HPDE6-E6E7 (cell line): Measurements from ENCODE around the gene ZMYND11.
"Not testable (repeated sequence)": the region's sequence is repeated elsewhere in the genome, so short reads cannot be mapped to it uniquely, and the experiment has no call there.

ENCODE experiments used
- DNase-seq: peaks from one replicate; pipeline ENCODE4 v3.0.0; 2011; ENCODE audit warnings: missing footprints; ENCODE audit errors: extremely low spot score

Gene ZMYND11

DNA sequence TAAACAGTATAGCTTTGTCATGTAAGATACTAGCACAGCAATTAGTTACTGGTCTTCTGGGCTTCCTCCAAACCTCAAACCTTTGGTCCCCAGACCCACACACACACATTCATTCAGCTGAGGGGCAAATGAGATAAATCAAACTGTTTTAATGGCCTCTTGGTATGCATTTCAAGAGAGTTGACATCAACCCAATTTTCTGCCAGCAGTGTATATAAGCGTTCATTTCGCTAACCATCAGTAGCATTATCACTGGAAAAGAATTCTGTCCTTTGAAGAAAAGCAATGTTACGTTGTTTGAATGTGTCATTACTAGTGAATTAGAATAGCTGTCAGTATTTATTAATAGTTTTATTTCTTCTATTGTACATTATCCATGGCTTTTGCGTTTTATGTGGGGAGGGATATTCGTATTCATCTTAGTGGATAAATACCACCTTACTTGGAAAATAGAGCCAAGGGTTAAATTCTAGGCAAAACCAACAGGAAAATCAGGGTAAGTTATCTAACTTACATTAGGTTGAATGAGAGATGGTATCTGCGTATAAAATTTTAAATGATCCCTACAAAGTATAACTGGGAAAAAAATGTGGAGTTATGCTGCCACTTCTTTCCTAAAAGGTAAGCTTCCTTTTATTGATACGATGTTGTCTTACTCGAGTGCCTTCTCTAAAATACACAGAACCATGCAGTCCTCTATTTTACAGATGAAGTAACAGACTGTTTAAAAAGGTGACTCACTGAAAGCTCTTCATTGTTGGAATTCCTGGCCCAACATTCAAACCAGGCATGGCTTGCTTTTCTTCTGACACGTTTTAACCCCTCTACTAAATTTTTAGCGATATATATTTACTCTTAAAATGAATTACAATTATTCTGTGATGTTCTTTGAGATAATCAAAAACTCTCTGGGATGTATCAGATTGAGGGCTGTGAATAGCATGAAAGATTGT is 2.0 kb upstream of the ZMYND11 start:
- no peak for DNase-seq

DNA sequence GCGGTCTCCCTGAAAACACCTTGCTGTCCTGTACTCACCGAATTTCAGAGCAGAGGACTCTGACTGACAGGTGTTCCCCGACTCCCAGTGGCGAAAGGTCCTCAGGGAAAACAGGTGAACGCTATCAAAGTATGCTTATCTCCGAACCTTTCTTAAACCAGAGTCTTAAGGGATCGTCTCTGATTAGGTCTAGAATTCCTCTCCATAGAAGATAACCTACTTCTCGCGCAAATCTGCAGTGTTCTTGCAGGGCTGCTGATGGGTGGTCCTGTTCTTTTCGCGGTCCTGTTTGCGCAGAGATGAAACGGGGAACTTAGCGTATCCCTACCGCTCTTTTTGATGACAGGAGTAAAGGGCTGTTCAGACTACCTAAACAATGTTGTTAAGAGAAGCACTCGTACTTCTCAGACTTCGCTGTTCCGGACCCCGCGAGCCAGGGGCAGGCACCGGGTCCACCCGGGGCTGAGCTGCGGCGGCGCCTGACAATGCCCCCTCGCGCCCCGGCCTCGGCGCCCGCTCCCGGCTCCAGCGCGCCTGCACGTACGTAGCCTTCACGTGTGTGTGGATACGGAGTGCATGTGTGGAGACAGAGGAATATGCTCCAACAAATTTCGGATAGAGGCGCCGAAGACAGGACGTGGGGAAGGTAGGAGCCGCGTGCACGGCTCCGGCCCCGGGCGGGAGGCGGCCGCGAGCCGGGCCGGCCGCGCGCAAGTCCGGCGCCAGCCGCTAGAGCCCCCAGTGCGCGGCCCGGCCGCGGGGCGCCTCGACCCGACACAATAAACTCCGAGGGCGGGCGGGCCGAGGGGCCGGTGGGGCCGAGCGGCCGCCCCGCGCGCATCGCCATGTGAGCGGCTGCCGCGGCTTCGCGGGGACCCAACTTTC is 766 bp upstream of the ZMYND11 start:
- no peak for DNase-seq

DNA sequence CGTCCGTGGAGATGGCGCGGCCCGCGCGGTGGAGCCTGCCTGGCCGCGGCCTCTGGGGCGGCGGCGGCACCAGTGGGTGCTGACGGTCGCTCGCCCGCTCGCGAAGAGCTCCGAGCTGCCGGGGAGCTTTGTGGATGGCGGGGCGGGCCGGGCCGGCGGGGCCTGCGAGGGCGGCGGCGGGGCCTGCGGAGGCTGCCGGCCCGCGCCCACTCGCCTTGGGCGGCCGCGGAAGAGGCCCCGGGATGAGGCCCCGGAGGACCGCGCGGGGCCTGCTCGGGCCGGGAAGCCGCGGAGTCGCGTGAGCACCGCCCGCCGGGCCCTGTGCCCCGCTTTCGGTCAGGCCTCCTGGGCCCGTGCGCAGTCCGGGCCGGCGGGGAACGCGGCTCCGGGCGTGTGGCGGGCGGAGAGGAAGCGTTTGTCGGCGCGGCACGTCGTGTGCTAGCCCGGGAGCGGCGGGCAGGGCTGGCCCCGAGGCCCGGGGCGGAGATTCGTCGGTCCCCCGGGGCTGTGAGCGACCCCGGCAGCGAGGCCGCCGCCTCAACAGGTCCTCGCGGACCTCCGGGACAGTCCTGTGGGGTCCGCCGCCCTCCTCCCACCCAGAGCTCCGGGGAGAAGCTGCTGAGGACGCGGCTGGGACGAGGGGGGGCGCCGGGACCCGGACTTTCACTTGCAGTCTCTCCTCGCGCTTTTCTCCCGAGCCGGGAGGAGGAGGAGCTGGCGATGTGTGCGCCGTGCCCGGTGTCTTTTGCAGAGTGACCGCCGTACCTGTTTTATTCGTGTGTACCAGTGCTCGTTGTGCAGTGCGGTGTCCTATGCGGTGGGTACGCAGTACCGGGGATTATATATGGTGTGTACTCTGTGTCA is 578 bp downstream of the ZMYND11 start:
- no peak for DNase-seq

DNA sequence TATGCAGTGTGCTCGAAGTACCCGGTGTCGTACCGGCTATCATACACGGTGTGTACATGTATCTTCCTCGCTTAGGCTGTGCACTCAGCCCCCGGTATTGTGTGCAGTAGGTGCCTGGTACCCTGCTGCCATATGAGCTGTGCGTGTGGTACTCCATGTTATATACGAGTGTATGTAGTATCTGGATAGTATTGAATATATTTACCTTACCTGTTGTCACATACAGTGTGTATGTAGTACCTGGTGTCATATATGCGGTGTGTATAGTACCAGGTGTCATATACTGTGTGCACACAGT is 1.2 kb downstream of the ZMYND11 start:
- no peak for DNase-seq

DNA sequence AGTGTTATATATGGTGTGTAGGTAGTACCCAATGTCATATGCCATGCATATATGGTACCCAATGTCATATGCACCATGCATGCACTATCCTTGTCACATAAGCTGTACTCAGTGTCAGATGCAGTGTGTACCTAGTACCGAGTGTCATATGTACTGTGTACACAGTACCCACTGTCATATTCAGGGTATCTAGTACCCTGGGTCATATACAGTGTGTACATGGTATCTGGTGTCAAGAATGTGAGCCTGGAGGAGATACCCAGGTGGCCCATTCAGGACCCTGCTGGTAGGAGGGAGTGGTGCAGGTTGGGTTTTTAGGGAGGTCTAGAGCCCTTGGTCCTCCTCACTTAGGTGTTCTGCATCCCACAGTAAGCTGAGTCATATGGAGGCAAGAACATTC is 1.8 kb downstream of the ZMYND11 start:
- no peak for DNase-seq

DNA sequence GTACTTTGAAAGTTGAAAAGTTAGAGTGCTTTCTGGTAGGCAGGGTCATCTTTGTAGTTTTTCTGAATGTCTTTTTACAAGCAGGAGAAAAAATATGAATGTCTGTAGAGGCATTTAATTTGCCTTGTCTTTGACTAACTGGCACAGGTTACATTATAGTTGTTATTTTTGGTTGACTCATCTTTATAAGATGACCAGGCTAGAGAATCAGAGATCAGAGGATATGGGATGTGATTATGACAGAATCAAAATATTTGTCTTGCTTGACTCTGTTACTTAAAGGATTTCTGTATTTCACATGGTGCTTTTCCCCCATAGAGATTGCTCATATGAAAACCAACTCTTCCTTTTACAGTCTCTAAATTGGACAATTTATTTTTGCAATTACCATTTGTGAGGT is 2.4 kb downstream of the ZMYND11 start:
- DNase-seq: no peak

DNA sequence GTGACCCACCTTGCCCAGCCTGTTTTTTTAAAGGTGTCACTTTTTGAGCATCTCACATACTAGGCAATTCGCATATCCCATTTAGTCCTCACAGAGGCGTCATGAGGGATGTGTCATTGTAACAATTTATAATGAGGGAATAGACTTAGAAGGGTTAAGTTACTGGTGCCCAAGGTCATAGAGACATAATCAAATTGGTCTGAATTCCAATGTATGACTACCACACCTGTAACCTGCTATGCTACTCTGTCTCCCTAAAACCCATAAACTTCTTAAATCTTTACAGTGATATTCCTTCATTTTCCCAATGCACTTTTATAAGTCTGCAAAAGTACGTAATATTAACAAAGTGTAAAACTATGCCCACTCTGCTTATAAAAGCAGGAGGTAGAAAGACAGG is 7.1 kb downstream of the ZMYND11 start:
- no peak for DNase-seq

DNA sequence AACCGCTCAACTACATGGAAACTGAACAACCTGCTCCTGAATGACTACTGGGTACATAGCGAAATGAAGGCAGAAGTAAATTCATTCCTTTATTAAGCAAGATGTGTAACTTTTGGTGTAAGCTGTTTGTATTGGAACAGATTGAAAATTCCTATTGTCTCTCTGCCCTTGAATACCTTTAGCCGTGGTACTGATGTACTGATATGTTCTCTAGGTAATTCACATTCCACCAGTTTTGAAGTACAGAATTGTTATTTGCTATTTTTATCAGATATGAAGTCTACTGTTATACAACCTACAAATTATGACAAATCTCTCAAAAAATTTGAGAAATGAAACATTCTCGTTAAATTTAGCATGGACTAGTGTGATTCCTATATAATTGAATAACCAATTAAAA is 17.7 kb downstream of the ZMYND11 start:
- no peak for DNase-seq

DNA sequence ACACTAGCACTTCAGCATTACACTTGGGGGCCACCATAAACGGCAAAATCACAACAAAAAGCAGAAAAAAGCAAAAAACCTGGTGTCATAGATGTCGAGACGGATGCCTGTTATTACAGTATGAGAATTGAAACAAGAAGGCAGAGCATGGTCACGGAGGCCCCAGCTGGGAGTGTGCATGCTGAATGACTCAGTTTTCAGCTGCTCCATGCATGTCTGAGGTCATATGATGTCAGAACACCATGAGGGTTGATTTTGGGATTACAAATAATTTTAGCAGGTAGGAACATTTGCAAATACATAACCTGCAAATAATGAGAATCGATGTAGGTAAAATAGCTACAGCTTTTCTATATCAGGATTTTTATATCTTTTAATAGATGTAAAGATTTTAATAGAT is 19.1 kb downstream of the ZMYND11 start:
- no peak for DNase-seq

DNA sequence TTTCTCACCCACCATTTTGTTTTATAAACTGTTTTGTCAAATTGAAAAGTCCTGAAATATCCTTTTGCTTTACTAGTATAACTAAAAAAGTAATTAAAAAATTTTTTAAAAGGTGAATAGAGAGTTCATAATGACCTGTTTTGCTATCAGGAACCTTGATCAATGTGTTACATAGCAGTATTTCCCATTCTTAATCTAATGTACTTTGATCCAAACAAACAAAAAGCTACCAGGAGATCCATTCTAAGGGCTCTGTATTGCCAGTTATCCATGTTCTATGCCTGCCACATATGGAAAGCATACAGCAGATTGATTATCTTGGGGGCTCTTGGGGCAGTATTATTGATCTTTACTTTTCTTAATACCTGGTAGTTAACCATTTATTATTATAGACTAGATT is 32.1 kb downstream of the ZMYND11 start:
- no peak for DNase-seq

DNA sequence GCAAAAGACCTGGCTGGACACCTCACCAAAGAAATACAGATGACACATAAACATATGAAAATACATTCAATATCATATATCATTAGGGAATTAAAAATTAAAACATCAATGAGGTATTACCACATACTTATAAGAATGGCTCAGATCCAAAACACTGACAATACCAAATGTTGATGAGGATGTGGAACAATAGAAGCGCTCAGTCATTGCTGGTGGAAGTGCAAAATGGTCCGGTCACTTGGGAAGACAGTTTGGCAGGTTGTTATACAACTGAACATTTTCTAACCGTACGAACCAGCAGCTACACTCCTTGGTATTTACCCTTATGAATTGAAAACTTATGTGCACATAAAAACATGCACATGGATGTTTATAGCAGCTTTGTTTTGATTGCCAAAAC is 38.5 kb downstream of the ZMYND11 start:
- DNase-seq: no peak

DNA sequence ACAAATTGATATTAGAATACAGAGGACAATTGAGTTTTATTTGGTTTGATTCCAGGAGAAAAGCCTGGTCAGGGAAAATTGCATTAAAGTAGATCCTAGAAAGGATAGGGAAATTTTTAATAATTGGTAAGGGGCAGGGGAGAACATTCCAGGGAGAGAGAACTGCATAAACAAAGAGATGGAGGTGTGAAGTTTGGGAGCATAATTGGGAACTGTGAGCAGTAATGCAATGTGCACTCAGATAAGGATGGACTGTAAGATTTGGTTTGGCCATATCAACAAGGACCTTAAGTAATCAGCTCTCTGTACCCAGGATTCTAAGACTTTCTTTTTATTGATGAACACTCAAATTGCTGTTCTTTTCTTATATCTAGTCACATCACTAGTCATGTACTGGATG is 41.4 kb downstream of the ZMYND11 start:
- no peak for DNase-seq

DNA sequence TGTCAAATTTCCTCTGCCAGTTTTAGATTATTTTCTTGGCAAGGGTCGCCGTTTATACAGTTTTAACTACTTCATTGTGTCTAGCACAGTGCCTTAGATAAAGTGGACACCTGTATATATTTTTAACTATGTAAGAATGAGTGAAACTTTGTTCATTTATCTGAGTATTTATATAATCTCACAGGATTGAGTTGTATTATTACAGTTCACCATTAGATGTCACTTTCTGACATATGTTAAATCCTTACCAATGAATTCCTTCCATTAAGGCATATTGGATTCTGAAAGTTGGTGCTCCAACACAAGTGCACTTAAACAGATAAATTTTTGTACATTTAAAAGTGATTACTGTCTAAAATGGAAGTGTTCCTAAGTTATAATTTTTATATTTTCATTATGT is 43.0 kb downstream of the ZMYND11 start:
- DNase-seq: no peak

DNA sequence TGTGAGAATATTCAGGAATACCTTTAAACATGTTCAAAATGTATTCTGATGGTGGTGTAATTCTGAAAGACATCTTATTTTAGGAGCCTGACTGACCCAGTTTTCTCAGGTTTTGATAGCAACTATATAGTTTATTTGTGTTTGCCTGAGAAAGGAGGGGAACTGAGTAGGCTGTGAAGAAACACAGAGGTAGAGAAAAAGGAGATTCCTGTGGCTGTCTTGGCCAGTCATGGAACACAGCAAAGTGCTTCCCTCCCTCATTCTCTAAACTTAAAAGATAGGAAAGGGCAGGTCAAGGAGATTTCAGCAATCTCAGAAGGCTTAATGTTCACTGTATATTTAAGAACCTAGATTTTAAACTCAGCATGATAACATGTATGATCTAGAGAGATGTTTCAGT is 43.5 kb downstream of the ZMYND11 start:
- no peak for DNase-seq

DNA sequence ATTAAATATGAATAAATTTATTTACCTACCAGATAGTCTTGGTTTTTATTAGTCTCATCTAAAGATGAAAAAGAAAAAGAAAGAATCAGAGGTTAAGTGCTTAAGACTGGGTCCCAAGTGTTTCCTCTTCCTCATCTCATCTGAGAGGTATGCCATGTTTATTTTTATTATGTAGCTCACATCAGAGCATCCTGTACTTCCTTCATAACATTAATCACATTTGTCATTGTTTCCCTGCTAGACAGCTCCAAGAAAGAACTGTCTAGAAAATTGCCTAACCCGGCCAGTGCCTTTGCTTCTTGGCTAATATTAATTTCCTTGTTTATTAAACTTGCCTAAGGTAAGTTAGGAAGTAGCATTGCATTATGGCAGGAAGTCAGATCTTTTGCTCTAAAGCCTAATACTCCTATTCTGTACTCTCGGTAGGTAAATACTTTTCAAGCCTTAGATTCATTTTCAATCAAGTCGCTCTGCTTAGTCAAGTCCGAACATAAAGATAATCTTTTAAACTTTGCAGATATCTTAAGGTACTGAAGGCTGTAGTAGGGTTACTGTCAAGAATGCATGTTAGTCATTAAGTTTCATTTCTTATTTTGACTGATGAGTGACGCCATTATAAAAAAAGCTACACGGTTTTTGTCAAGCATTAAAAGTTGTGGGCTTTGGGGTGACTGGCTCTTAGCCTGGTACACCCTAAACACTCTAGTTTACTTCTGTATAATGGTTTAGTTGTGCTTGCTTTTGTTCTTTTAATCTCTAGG is 47.4 kb downstream of the ZMYND11 start:
- no peak for DNase-seq

DNA sequence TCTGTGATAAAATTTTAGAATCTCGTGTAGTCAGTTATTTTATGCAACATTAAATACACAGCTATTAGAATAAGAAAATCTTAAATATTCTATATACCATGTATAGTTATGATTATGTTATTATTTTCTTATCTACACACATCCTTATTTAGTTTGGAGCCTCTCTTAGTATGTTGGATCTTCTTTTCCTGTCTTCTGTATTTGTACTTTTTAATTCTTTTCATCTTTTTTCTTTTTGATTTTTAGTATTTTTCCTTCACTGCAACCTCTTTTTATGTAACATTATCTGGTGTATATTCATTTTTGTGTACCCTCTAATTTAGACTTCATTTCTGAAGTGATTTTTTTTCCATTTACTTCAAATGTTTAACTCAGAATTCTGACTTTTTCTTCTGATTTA is 48.9 kb downstream of the ZMYND11 start:
- no peak for DNase-seq

DNA sequence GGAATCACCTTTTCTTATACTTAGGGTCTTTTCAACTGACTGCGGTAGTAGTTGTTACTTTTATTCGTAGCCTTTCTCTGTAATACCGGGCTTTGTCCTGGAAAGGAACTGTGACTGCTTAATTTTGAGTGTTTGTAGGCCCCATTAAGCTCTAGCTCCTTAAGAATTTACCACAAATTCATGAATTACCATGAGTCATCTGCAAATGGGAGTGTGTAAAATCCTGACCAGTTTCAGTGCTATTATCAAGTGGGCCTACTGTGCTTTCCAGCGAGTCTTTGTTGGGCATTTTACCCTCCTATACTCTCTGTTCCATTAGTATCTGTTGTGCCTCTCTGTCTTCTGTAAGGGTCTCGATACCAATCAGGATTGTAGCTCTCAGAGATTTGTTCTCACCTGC is 49.7 kb downstream of the ZMYND11 start:
- no peak for DNase-seq

DNA sequence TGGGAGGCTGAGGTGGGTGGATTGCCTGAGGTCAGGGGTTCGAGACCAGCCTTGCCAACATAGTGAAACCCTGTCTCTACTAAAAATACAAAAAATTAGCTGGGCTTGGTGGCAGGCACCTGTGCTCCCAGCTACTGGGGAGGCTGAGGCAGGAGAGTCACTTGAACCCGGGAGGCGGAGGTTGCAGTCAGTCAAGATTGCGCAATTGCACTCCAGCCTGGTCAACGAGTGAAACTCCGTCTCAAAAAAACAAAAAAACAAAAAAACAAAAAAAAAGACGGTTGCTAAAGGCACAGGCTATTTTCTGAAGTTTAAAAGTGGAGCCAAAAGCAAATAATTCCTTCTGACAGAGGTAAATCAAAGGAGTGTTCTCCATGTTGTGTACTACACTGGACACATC is 50.3 kb downstream of the ZMYND11 start:
- DNase-seq: not testable (repeated sequence)

DNA sequence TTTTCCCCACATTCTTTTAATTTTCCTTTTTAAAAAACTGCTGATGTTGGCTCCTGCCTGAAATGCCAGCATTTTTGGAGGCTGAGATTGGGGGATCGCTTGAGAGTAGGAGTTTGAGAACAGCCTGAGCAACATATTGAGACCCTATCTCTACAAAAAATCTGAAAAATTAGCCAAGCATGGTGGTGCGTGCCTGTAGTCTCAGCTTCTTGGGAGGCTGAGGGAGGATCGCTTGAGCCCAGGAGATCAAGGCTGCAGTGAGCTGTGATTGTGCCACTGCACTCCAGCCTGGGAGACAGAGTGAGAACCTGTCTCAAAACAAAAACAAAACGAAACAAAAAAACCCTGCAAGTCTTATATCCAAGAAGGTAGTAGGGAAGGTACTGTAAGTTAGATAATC is 51.7 kb downstream of the ZMYND11 start:
- no peak for DNase-seq

DNA sequence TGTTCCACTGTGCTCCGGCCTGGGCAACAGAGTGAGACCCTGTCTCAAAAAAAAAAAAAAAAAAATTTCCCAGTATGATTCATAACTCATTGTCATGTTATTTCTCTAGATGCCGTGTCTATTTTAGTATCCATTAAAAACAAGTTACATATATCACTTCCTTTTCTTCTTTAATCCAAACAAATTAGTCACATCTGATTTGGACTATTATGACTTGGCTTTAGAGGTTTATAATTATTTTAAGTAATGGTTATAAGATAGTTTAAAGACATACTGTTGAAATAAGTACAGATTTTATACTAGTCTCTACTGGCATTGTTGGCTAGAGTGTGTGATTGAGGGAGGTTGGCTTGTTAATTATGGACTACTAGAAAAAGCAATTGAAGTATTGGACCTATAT is 53.3 kb downstream of the ZMYND11 start:
- no peak for DNase-seq

DNA sequence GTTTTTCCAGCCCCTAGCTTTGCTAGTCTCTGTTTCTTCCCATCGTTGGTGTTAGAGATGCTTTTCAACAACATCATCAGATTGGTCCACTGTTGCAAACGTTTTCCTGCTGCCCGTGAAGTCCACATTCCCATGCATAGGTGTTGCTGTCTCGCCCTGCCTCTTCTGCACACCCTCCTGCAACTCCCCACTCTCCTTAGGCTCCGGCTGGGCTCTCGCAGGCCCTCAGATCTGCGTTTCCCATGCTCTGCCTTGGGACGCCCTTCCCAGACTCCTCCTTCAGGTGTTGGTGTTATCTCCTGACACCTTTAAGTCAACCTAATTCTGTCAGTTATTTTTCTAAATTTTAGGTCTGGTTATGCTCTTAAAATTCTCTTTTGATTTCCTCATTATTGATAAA is 55.0 kb downstream of the ZMYND11 start:
- DNase-seq: no peak
